Skin epidermis (tissue), 12 donors: ENCODE measurements around the gene PLEKHG1.
A peak's percentile ranks its signal among the peaks of the same experiment; 100 is the strongest.

Experiments
- H3K27ac ChIP-seq, 21 experiments: fragments of 200-600 bp; sonication (generic) in 11 of 21; one replicate each; pipeline ENCODE4 v1.5.0; 2020; ENCODE audit warnings: mild to moderate bottlenecking in 3 of 21, inconsistent platforms in 2 of 21, moderate library complexity in 2 of 21
- H3K4me3 ChIP-seq, 7 experiments: fragments of 200-600 bp; sonication (generic) in 2 of 7; one replicate each; pipeline ENCODE4 v1.5.0; 2020; ENCODE audit warnings: inconsistent platforms in 2 of 7, mild to moderate bottlenecking in 2 of 7, moderate library complexity in 1 of 7

PLEKHG1 gene

GRCh38 chr6:150587637-150588036 lies 12.0 kb upstream of the PLEKHG1 start:
- Histone ChIP-seq H3K27ac (no peak overlapping the region), H3K4me3 (no peak overlapping the region)

DNA sequence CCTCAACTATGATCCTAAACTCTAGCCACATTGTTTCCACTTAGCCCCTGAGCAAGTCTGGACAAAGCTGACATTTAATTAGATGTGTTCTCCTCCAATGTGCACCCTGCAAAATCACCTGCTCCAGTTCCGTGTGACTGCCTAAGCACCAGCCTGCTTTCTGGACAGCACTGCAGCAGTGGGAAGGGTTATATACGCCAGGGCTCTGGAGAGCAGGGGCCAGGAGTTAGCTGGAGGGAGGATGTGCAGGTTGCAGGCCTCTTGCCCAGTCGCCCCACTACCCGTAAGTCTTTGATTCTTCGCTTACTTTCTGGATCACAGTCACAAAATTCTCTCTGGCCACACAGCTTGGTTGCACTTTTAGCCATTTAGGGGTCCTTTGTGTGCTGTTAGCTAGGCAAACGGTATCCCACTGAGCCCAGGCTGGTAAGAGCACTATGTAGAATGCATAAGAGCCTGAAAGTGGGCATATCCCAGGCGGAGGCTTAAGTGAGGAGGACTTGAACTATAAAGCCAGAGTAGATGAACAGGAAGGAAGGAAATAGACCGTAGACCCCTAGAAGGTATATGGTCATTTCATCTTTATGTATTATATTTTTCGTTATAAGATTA lies 10.7 kb upstream of the PLEKHG1 start:
- Histone ChIP-seq H3K27ac (no peak overlapping the region), H3K4me3 (no peak overlapping the region)

GRCh38 chr6:150589852-150590251 lies 9.8 kb upstream of the PLEKHG1 start:
- Histone ChIP-seq H3K27ac (no peak overlapping the region), H3K4me3 (no peak overlapping the region)

DNA sequence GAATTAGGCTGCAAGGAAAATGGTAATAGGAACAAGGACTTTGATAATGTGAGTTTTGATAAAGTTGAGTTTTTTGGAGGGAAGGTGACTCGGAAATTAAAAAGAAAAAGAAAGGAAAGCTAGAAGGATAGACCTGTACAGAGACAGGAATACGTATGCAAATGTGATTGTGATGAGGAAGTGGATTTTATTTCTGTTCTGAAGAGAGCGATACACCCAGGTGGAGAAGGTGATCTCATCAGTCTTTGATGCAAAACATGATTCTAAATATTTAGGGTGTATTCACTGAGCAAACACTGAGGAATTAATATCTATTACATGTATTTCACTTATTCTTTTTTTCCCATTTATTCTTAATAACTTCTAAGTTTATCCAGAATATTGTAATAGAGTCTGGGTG lies 9.2 kb upstream of the PLEKHG1 start:
- Histone ChIP-seq H3K27ac (no peak overlapping the region), H3K4me3 (no peak overlapping the region)

DNA sequence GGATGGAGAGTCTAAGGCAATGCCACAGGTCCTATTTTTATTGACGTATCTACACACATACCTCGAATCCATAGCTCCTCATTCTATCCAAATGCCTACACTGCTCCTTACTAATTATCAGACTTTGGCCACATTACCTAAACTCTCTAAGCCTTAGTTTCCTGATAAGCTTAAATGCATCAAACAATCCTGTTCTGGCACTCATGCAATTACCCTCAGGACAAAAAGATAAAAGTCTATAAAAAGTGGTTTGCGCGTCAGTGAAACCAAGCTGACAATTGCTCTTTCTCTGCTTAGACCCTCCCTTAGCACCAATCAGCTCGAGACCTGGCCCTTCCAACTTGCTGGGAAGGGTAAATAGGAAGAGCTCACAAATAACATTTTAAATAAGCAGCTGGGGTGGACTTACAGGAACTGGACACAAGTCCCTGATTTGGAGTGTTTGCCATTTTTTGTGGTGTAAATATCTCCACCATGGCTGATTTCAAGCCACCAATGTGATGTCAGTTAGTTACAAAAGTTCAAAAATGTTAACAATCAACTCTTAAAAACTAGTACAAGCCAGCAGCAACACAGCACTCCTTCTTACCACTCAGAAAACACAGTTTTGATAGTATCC lies 7.2 kb upstream of the PLEKHG1 start:
- H3K4me3 ChIP-seq, result no peak overlapping the region
- H3K27ac ChIP-seq, result no peak overlapping the region

DNA sequence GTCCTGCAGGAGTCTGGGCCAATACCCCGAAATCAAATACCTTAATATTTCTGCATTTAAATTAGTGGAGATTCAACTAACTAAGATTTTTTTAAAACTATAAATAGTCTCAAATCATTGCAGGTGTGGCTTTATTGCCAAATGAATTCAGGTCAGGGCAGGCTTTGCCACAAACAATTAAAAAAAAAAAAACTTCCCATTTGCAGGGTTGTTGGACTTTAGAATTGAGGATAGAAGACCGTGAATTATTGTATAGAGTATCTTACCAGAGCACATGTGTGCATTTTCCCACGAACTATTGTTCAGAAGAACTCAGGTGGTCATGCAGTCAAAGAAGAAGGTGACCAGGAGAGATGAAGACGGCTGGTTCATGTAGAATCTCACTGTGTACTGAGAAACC lies 6.6 kb upstream of the PLEKHG1 start:
- no peak overlapping the region for H3K4me3 ChIP-seq
- H3K27ac ChIP-seq, result no peak overlapping the region

DNA sequence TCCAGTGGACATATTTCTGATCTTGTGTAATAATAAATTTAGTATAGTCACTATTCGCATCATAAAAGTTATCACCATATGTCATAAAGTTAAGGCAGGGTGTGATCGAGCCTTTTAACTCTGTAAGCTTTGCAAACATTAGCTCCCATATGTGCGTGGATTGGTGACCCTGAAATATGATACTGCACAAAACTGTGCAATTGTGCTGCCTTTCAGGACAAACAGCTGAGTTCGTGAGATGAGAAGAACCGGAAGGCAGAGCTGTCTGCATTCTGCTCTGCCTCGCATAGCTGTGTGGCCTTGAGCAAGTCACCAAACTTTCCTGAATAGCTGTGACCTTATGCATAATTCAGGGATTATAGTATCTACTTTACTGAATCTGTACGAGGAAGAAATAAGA lies 3.2 kb upstream of the PLEKHG1 start:
- no peak overlapping the region for H3K4me3 ChIP-seq
- H3K27ac ChIP-seq, result no peak overlapping the region

DNA sequence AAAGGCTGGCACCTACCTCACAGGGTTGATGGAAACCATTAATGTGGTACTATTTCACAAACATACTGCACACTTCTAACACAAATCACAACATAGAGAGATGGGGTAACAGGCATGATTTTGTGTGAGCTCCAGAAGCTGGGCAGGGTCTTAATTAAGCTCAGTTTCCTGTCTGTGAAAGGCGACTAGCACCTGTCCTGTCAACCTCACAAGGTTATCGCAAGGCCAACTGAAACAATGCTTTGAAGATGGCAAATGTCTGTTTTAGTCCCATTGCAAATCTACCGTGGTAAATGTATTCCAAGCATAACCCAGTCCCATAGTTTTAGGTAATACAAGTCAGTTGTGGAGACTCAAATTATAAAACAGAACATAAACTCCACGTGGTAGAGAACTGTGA lies 1.3 kb upstream of the PLEKHG1 start:
- Histone ChIP-seq H3K27ac (no peak overlapping the region), H3K4me3 (no peak overlapping the region)

DNA sequence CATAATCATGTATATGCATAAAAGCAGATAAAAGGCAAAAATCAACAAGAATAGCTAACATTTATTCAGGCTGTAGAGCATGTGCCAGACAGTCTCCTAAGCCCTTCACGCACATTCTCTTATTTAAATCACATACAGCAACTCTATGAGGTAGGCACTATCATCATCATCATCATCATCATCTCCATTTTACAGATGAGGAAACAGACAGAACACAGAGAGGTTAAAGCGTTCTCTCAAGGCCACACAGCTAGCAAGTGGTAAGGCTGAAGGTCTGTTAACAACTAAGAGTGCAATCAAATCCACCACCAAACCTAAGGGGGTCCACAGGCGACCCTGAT lies 857 bp upstream of the PLEKHG1 start:
- Histone ChIP-seq H3K4me3 (no peak overlapping the region), H3K27ac (peak overlapping the region in 2 of 21 experiments; percentile 78 to 92)

- peak overlapping the region; percentile 52 to 84 (median 74) for H3K4me3 ChIP-seq
- peak overlapping the region; percentile 42 to 95 (median 84) for H3K27ac ChIP-seq
Observed at GRCh38 chr6:150600010-150600300, 270 bp downstream of the PLEKHG1 start.

DNA sequence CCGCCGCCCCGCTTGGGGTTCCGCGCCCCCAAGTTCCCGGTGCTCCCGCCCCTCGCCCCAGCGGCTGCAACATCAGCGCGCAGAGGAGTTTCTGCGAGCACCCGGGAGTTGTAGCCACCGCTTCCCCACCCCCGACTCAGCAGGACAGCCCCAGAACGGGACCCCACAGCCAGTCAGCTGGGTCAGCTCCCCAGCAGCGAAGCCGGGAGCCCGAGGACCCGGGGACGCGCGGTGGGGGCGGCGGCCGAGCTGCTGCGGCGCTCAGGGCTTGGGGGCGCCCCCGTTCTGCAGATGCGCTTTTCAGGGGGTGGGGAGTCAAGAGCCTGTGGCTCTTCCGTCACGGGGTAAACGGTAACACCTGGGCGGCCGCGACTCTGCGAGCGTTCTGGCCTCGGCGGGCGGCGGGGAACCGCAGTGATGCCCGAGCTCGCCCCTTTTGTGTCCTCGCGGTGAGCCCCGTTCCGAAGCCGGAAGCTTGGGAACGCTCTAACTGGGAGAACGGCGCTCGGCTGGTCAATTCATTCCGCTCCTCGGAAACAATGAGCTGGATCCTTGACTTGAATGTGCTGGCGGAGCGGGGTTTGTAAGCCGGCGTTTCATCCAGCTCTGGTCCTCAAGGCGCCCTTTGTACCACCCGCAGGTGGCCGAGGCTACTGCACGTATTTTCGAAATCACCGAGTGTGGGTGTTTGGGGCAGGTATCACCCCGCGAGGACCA lies 774 bp downstream of the PLEKHG1 start:
- H3K27ac ChIP-seq, result peak overlapping the region; percentile 42 to 95 (median 84)

GRCh38 chr6:150601439-150601838 lies 1.8 kb downstream of the PLEKHG1 start:
- Histone ChIP-seq H3K4me3 (peak overlapping the region in 3 of 7 experiments; percentile 63 to 81 (median 74)), H3K27ac (peak overlapping the region in 2 of 21 experiments; percentile 90 to 95)

More for the DNA sequence above, 774 bp downstream of the PLEKHG1 start:
- H3K4me3 ChIP-seq, result peak overlapping the region; percentile 52 to 84 (median 74)

DNA sequence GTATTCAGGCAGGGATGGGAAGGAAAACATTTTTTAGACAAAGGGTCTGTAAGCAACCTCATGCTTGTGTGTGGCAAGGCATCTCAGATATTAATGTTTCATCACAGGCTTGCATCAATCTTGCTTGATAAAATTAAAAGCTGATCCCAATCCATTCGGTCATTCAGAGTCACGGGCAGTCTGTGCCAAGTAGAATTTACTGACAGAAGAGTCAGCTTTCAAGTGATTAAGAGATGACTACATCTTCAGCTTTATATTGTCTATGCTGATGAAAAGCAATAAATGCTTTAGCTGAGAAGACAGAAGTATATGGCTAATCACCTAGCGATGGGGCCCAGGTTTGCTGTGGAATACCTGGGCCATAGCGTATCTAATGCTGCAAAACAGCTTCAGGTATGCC lies 3.5 kb downstream of the PLEKHG1 start:
- H3K27ac ChIP-seq, result no peak overlapping the region

DNA sequence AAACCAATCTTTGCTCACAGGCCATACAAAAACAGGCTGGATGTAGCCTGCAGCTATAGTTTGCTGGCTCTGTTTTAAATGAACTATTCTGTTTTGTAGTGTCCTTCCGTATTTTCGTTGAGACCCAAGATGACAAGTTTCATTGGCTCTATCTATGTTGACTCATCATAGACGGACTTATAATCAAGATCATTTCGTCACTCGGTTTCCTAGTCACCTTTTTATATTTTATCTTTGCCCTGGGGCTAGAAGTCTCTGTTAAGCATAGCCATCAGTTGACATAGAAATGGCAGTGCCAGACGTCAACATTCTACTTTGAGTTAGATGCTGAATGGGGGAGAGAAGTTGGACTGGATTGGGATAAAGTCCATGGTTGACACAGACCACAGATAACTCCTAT lies 4.8 kb downstream of the PLEKHG1 start:
- Histone ChIP-seq H3K4me3 (no peak overlapping the region), H3K27ac (no peak overlapping the region)

More for the DNA sequence above, 3.5 kb downstream of the PLEKHG1 start:
- no peak overlapping the region for H3K4me3 ChIP-seq

- Histone ChIP-seq H3K27ac (no peak overlapping the region), H3K4me3 (no peak overlapping the region)
Observed at GRCh38 chr6:150605333-150605732, 5.6 kb downstream of the PLEKHG1 start.

DNA sequence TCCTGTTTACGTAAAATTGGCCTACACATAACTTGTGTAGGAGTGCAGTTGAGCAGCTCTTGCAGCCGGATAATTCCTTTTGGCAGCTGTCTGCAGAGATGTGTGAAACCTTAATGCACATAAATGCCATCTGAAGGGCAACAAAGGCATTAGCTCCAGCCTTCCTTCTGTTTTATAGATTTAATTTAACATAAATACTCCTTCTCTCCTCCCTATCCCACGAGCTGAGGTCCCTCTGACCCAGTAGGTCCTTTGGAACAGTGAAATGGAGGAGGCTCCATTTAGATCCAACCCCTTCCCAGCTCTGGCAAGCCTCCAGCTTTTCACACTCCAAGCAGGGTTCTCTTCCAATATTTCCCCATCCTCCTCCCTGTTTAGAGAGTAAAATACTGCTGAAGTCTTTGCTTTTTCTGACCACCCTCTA lies 6.5 kb downstream of the PLEKHG1 start:
- Histone ChIP-seq H3K4me3 (no peak overlapping the region), H3K27ac (peak overlapping the region in 1 of 21 experiments; percentile 13)

GRCh38 chr6:150606647-150607328 lies 7.1 kb downstream of the PLEKHG1 start:
- Histone ChIP-seq H3K27ac (no peak overlapping the region), H3K4me3 (no peak overlapping the region)

DNA sequence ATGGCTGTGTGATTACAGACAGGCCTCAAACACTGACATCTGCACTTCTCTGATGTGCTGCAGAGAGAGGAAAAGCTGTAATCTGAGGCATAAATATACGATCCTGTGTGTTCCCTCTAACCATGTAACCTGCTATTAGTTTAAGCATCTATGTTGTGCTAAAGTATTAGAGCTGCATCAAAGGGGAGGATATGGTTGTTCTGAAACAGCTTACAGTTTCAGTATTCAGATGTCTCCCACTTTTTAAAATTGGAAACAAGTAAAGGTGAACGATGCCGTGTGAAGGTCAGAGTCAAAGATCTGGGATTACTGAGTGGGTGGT lies 7.6 kb downstream of the PLEKHG1 start:
- no peak overlapping the region for H3K27ac ChIP-seq

GRCh38 chr6:150610584-150610983 lies 10.9 kb downstream of the PLEKHG1 start:
- H3K27ac ChIP-seq, result no peak overlapping the region

More for the DNA sequence above, 7.6 kb downstream of the PLEKHG1 start:
- no peak overlapping the region for H3K4me3 ChIP-seq

GRCh38 chr6:150613269-150613668 lies 13.6 kb downstream of the PLEKHG1 start:
- Histone ChIP-seq H3K27ac (no peak overlapping the region), H3K4me3 (no peak overlapping the region)

More at GRCh38 chr6:150610584-150610983, 10.9 kb downstream of the PLEKHG1 start:
- H3K4me3 ChIP-seq, result no peak overlapping the region

DNA sequence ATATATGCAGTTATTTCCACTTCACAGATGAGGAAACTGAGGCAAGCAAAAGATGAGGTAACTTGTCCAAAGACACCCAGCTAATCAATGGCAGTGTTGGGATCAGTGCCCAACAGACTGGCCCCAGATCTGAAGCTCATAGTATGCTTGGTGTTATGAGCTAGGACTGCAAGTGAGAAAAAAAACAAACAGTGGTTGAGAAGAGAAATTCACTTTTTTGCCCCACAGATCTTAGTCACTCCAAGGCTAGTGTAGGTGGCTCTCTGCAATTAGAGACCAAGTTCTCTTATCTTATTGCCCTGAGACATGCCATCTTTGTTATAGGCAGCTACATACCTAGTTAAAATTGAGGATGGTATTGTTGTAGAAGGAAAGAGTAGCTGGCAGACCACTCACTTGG lies 16.3 kb downstream of the PLEKHG1 start:
- H3K4me3 ChIP-seq, result no peak overlapping the region
- H3K27ac ChIP-seq, result no peak overlapping the region
